Activated gamma-delta T cell treated with anti-CD3 and anti-CD28 coated beads, Interleukin-2, amount 50 U/mL, for 16 hours (primary cell): ENCODE measurements around the gene STAT4.

Source experiments
- DNase-seq: peaks from one replicate; pipeline ENCODE4 v3.0.0-alpha.2; 2020; ENCODE audit warnings: low read depth

STAT4 gene

GRCh38 chr2:191081411-191082155 lies 69.2 kb downstream of the STAT4 start:
- no peak for DNase-seq

- no peak for DNase-seq
Observed at GRCh38 chr2:191078165-191078867, 72.5 kb downstream of the STAT4 start.

GRCh38 chr2:191070276-191070675 lies 80.5 kb downstream of the STAT4 start:
- no peak for DNase-seq

- DNase-seq: no peak
Observed at GRCh38 chr2:191069606-191070005, 81.2 kb downstream of the STAT4 start.

- DNase-seq: no peak
Observed at GRCh38 chr2:191066919-191067233, 83.9 kb downstream of the STAT4 start.

GRCh38 chr2:191066197-191066918 lies 84.4 kb downstream of the STAT4 start:
- DNase-seq: no peak

GRCh38 chr2:191065785-191066184 lies 85.0 kb downstream of the STAT4 start:
- DNase-seq: no peak

- DNase-seq: no peak
Observed at GRCh38 chr2:191064590-191064989, 86.2 kb downstream of the STAT4 start.

- no peak for DNase-seq
Observed at GRCh38 chr2:191063584-191063983, 87.2 kb downstream of the STAT4 start.

- no peak for DNase-seq
Observed at GRCh38 chr2:191061381-191061980, 89.3 kb downstream of the STAT4 start.

GRCh38 chr2:191059308-191059707 lies 91.5 kb downstream of the STAT4 start:
- no peak for DNase-seq

GRCh38 chr2:191056228-191056627 lies 94.6 kb downstream of the STAT4 start:
- no peak for DNase-seq

GRCh38 chr2:191053256-191053655 lies 97.5 kb downstream of the STAT4 start:
- no peak for DNase-seq

- no peak for DNase-seq
Observed at GRCh38 chr2:191051825-191052778, 98.7 kb downstream of the STAT4 start.

GRCh38 chr2:191051177-191051576 lies 99.6 kb downstream of the STAT4 start:
- DNase-seq: no peak

- DNase-seq: no peak
Observed at GRCh38 chr2:191050640-191050987, 100.2 kb downstream of the STAT4 start.

GRCh38 chr2:191049728-191050639 lies 100.8 kb downstream of the STAT4 start:
- DNase-seq: no peak

GRCh38 chr2:191048073-191048472 lies 102.7 kb downstream of the STAT4 start:
- no peak for DNase-seq

- DNase-seq: no peak
Observed at GRCh38 chr2:191045141-191045540, 105.7 kb downstream of the STAT4 start.

- no peak for DNase-seq
Observed at GRCh38 chr2:191043438-191043837, 107.4 kb downstream of the STAT4 start.
